GM11168 (cell line): ENCODE data around the gene FNDC8.
"Not testable (repeated sequence)": the region's sequence is repeated elsewhere in the genome, so short reads cannot be mapped to it uniquely, and the experiment has no call there.

Source experiments
- in situ Hi-C: fragments of 300-500 bp; cut with MboI; formaldehyde crosslinking; loops from one replicate; pipeline ENCODE4 v1.12.0; 2022; ENCODE audit warnings: low sequenced_read_pairs; ENCODE audit not compliant: unreplicated experiment

FNDC8 gene

GRCh38 chr17:35162755-35163154 lies 41.3 kb downstream of the FNDC8 start:
- in situ Hi-C loops = loop anchor here (10.0 to 25.0 kb wide), 2 partner anchors 372 to 575 kb away; partner anchors contain the start of genes RASL10B and SLFN12L

DNA sequence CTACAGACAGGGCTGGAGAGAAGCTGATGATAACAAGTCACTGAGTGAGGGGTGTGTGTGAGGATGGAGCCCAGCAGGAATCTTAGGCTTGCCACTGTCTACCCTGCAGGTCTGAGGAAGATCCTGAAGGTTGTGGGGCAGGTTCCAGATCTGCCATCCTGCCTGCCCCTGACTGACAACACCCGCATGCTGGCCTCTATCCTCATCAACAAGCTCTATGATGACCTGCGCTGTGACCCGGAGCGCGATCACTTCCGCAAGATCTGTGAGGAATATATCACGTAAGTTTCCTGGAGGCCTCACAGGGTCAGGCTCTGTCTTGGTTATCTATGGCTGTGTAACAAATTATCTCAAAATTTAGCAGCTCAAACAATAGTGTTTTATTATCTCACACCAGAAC lies 42.5 kb downstream of the FNDC8 start:
- in situ Hi-C loops = loop anchor here (10.0 to 25.0 kb wide), 2 partner anchors 371 to 573 kb away; partner anchors contain the start of genes RASL10B and SLFN12L

- in situ Hi-C loops = loop anchor here (10.0 to 25.0 kb wide), 2 partner anchors 370 to 573 kb away; partner anchors contain the start of genes RASL10B and SLFN12L
These were observed 43.3 kb downstream of the FNDC8 start for GRCh38 chr17:35164716-35165115.

GRCh38 chr17:35166526-35166925 lies 45.1 kb downstream of the FNDC8 start:
- in situ Hi-C loops = loop anchor here (10.0 to 25.0 kb wide), 2 partner anchors 368 to 571 kb away; partner anchors contain the start of genes RASL10B and SLFN12L

DNA sequence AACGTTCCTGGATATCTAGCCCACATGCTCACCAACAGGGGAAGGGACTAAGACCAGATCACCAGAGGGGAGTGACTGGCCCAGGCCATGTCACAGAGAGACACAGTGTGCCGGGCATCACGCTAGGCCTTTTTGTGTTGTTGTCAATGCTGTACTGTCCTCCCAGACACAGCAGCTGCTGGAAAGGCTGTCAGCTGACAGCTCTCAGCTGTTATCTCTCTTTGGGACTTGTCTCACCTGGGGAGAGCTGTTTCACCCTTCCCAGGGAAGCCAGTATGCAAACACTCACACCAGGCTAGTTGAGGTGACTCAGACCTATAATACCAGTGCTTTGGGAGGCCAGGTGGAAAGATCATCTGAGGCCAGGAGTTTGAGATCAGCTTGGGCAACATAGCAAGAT lies 45.6 kb downstream of the FNDC8 start:
- in situ Hi-C loops = loop anchor here (10.0 to 25.0 kb wide), 2 partner anchors 368 to 570 kb away; partner anchors contain the start of genes RASL10B and SLFN12L

- in situ Hi-C loops = loop anchor here (10.0 to 25.0 kb wide), 2 partner anchors 367 to 570 kb away; partner anchors contain the start of genes RASL10B and SLFN12L
These were observed 46.3 kb downstream of the FNDC8 start for GRCh38 chr17:35167666-35168065.

GRCh38 chr17:35169835-35170363 lies 48.5 kb downstream of the FNDC8 start:
- in situ Hi-C loops = loop anchor here (10.0 to 25.0 kb wide), 2 partner anchors 365 to 567 kb away; partner anchors contain the start of genes RASL10B and SLFN12L

- in situ Hi-C loops = loop anchor here (25.0 kb wide), 1 partner anchor 566 kb away; the partner anchor contains the start of gene RASL10B
These were observed 49.8 kb downstream of the FNDC8 start for GRCh38 chr17:35170968-35171771.

DNA sequence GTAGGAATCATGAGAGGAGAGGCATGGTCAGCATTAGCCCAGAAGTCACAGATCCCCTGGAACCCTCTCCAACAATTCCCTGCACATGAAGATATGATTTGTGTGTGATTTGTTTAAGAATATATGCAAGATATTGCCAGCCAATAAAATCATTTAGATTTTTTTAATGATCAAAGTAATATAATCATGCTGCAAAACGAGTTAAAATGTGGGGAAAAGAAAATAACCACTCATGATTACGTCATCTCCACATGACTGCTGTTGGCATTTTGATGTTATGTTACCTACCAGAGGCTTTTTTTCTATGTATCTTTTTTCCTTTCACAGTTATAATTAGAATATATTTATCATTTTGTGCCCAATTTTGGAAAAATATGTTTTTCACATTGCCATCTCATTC lies 50.4 kb downstream of the FNDC8 start:
- in situ Hi-C loops = loop anchor here (25.0 kb wide), 1 partner anchor 565 kb away; the partner anchor contains the start of gene RASL10B

DNA sequence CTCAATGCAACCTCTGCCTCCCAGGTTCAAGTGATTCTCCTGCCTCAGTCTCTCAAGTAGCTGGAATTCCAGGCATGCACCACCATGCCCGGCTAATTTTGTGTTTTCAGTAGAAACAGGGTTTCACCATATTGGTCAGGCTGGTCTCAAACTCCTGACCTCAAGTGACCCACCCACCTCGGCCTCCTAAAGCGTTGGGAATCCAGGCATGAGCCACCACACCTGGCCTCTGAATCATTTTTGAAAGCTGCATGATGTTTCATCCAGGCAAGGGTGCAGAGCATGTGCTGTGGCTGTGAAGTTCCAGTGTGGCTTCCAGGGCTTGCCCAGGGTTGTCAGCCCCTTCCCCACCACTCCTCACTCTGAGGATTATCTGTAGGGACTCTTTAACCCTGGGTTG lies 50.9 kb downstream of the FNDC8 start:
- in situ Hi-C loops = loop anchor here (25.0 kb wide), 1 partner anchor 565 kb away; the partner anchor contains the start of gene RASL10B

DNA sequence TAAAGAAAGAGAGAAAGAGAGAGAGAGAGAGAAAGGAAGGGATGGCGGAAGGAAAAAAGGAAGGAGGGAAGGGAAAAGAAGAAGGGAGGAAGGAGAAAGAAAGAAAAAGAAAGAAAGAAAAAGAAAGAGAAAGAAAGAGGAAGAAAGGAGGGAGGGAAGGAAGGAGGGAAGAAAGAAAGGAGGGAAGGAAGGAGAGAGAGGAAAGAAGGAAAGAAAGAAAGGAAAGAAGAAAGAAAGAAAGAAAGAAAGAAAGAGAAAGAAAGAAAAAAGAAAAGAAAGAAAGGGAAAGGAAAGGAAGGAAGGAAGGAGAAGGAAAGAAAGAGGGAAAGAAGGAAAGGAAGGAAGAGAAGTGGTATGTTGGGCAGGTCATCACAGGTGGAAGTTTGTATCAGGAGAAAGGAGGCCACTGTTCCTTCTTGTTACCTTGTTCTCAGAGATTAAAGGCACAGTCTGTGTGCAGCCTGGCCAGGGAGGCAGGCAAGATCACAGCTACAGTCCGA lies 53.5 kb downstream of the FNDC8 start:
- in situ Hi-C loops = loop anchor here (25.0 kb wide), 1 partner anchor 562 kb away; the partner anchor contains the start of gene RASL10B

DNA sequence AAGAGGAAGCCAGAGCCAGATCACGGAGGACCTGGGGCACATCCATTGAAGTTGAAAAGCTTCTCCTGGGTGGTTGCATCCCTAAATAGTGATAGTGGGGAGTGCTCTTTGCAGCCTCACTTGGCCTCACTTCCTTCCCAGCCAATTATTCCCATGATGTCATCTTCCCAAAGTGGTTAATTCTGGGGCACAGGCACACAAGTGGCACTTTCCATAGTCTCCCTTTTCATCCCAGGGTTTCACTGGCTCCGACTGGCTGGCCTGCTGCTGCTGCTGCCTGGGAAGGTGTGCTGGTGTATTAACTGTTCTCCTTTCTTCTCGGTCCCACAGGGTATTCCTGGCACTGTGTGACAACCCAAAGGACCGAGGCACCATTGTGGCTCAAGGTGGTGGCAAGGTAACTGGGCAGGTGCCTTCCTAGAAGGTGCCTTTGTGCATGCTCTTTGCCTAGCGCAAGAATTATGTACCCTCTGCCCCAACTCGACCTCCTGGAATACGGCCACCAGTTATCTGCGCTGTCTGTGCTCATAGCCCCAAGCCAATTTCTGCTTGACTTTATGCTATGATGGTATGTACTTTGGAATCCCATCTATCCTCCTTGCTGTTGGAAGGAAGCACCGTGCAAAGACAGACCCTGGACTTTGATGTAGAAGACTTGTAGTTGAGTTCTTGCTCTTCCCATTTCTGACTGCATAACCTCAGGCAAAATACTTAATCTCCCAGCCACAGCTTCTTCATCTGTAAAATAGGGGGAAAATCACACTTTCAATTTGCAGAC lies 54.4 kb downstream of the FNDC8 start:
- in situ Hi-C loops = no loop called here

DNA sequence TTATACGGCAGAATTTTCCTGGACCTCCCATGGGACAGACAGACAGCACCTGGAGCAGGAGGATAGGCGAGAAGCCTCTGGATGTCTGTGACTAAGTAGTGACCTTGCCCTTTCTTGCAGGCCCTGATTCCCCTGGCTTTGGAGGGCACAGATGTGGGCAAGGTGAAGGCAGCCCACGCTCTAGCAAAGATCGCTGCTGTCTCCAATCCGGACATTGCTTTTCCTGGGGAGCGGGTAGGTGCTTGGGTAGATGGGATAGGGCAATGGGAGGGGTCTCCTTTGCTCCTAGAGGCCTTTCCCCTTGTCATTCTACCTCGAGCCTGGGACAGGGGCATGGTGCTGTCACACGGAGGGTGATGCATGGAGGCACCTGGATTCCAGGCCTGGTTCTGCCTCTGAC lies 55.5 kb downstream of the FNDC8 start:
- in situ Hi-C loops = no loop called here

GRCh38 chr17:35179379-35179778 lies 58.0 kb downstream of the FNDC8 start:
- in situ Hi-C loops = not testable (repeated sequence)
